HG02759 (cell line): ENCODE results near the gene ARNT2.

Experiments
- ATAC-seq: cut with Tn5 transposase; IDR thresholded peaks from one replicate; pipeline ENCODE4 v1.9.1; 2021; ENCODE audit warnings: mild to moderate bottlenecking, moderate library complexity; ENCODE audit not compliant: unreplicated experiment

The ARNT2 gene

GRCh38 chr15:80569656-80570055, 165.5 kb downstream of the ARNT2 start:
- no peak for ATAC-seq

DNA sequence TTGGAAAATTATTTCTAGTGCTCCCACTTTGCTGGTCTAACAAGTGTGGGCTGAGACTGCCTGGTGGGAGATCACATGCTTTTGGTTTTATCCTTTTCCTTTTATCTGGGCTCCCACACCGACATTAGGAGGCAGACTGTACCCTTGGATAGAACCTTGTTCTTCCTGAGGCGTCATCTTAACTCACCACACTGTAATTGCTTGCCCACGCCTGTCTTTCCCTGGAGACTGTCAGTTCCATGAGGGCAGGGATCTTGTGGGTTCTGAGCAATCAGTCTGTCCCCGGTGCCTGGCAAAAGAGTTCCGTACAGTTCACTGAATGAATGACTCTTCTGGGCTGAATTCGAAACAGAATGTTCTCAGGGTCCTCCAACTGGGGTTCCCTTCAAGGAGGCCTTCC, 166.4 kb downstream of the ARNT2 start:
- ATAC-seq, result no peak

- no peak for ATAC-seq
These were observed 168.2 kb downstream of the ARNT2 start for GRCh38 chr15:80572337-80572736.

DNA sequence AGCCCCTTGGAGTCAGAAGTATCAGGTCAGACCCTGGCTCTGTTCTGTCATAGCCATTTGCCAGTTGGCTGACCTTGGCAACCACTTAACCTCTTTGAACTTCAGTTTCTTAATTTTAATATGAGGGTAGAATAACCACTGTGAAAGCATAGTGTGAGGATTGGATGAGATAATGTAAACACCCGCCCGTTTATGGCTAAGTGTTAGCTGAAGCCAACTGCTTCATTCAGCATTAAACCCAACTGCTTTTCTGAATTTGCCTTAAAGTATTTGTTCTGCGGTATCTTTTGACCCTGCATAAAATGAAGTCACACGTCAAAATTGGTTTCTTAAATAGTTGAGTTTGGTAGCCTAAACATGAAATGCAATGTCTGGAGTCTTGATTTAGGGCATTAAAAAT, 169.4 kb downstream of the ARNT2 start:
- ATAC-seq, result no peak

- ATAC-seq, result no peak
These were observed 170.4 kb downstream of the ARNT2 start for GRCh38 chr15:80574590-80574989.

- no peak for ATAC-seq
These were observed 172.4 kb downstream of the ARNT2 start for GRCh38 chr15:80576519-80577090.

DNA sequence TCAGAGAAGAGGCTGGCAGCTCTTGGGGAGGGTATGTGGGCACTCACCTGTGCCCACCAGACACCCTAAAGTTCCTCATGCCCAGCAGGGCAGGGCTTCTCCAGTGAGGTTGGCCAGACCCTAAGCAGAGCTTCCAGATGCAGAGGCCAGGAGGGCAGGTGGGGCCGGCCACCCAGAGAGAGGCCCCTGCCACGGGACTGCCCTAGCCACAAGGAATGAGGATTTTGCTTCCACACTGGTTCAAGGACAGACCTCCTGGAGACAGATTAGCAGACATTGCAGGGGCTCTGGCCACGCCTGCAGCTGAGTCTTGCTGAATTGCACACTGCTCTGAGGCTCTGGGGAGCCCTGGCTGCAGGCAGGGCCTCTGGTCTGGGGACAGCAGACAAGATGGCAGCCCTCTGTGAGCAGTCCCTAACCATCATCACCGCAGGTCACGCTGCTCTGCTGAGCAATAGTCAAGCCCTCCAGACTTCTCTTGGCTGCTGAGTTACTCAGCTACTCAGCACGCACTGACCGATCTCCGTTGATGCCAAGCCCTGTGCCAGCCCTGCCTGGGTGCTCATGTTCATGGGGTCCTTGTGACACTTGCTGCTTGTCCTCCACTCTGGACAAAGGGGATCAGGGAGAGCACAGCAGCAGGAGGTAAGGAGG, 173.5 kb downstream of the ARNT2 start:
- ATAC-seq, result no peak

DNA sequence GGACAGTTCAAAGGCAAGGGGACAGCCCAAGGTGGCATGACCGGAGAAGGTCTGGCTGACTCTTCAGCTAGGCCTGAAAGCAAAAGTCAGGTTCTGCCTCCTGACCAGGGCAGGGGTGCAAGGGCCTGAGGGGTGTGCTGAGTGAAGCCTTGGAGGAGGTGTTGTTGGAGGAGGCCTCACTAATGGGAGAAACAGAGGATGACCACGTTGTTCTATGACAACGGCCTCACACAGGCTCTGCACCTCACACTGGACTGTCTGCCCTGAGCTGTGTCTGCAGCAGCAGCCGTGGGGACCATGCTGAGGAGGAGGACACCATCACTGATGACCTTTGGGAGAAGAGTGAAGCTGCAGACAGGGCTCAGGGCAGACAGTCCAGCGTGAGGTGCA, 174.0 kb downstream of the ARNT2 start:
- ATAC-seq, result no peak

- ATAC-seq, result no peak
These were observed 174.7 kb downstream of the ARNT2 start for GRCh38 chr15:80578871-80579270.

- no peak for ATAC-seq
These were observed 175.4 kb downstream of the ARNT2 start for GRCh38 chr15:80579611-80580010.

- no peak for ATAC-seq
These were observed 175.9 kb downstream of the ARNT2 start for GRCh38 chr15:80580106-80580505.

DNA sequence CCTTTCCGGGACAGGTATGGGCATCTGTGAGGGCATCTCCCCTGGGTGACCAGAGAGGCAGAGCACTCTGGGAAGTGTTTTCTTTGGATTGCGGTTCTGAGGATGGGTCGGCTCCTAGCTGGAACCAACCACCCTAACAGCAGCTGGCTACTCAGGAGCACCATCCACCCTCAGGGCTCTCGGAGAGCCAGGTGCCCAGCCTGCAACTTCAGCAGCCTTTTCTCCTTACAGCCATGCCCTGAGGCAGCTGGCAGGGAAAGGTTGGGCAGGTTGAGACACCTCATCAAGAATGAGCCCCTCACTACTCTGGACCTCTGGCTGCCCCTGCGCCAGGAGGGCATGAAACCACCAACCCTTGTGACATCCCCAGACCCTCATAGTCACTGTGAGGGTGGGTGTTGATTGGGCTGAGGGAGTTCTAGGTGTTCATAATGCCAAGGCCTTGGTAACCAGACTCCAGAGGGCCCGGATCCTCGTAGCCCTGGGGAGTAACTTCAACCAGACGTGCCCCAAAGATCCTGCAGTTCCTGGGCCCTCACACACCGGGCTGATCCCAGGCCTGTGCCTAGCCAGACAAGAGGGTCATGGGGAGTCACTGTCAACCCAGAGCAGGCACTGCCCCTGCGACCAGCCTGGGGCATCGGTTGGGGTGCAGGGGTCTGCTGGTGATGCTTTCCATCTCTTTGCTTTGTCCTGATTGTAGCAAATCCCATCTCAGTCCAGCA, 176.5 kb downstream of the ARNT2 start:
- ATAC-seq, result no peak

DNA sequence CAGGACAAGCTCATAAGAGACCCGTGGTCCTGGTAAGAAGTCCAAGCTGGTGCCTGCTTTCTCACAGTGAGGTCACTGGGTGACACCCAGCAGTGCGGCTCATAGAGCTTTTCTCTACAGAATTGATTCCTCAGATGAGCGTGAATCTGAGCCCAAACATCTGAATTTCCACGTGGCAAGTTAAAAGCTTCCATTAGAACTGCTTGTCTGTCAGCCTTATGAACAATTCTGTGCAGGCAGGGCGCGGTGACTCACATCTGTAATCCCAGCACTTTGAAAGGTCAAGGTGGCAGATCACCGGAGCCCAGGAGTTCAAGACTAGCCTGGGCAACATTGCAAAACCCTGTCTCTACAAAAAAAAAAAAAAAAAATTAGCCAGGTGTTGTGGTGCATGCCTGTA, 177.8 kb downstream of the ARNT2 start:
- ATAC-seq, result no peak

GRCh38 chr15:80582816-80583423, 178.7 kb downstream of the ARNT2 start:
- ATAC-seq, result no peak

DNA sequence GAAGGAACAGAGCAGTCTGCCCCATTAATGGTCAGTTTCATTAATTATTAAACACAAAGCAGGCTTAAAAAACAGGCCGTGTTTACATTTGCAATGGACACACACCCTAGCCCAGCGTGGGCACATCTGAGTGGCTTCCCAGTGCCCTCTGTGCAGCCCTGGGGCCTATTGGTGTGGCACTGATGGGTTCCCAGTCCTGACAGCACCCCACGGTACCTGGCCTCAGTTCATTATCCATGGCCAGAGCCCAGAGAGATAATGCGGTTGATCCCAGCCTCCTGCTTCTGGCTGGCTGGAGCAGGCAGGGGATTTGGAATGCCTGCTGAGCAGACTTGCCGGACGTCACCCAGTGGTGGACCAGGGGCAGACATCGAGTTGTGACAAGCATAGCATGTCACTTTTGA, 180.4 kb downstream of the ARNT2 start:
- no peak for ATAC-seq

DNA sequence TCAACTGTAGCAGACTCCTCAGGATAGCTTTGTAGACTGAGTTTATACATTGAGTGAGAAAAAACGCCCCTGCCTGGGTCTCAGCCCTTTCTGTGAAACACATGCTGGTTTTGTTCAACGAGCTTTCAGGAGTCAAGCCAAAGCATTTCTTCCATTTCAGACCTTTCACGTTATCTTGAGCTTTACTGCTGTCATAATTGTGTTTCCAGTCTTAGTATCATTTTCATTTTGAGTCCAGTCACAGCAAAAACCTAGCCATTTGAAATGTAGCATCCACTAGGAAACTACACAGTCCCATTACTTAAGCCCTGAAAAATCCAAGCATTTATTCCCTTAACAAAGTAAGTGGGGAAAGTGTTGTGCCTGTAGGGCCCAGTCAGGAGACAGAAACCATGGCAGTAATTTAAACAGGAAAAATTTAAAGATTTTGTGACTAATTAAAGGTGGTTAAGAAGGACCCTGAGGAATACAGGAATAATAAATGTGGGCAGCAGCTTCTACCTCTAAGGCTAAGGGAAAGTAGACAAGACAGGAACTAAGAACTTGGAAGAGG, 180.9 kb downstream of the ARNT2 start:
- ATAC-seq, result no peak

DNA sequence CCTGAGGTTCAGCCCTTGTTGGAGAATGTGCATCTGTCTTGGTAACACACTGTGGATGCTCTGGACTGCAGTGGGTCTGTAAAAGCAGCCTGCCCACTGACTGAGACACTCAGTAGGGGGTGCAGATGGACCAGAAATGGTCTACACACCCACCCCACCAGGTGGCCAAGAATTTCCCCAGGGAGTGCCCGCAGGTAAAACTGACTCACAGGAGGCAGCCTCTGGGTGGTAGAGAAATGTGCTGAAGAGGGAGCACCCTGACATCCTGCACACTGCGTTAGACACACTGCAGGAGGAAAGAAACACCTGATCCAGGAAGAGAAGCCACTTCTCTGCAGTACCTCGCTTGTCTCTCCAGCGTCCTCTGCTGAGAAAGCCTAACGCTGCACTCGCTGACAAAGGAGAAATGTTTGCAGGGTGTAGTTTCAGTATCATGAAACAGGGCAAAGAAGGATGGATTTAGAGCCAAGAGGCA, 181.4 kb downstream of the ARNT2 start:
- ATAC-seq, result no peak

DNA sequence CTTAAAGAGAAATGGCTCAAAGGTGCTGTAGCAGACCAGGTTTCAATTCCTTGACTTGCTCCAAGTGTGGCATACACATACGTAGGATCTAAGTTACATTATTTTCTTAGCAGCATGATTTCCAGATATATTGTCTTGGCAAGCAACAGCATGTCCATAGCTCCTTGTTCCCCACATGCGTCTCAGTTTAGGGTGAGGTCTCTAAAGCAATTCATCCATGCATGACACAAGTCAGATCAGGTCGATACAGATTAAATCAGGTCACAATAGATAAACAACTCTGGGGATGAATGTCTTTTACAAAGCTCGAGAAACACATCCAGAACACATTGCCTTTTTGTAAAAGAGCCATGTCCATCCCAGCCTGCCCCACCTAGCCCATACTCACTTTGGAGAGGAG, 182.0 kb downstream of the ARNT2 start:
- ATAC-seq, result no peak

DNA sequence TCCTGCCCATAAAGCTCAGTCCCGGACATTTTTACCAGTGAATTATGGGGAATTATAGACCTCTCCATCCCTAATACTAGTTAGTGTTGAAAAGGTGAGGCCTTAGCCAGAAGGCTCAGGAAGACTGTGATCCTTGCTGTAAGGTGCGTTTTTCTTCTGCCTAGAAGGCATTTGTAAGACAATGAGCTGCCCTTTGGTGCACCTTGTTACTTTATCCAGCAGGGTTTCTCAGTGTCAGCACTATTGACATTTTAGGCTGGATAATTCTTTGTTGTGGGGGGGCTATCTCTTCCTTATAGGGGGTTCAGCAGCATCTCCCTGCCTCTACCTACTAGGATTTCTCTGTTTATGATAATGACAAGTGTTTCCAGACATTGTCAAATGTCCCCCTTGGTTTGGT, 182.8 kb downstream of the ARNT2 start:
- no peak for ATAC-seq

GRCh38 chr15:80587816-80588456, 183.8 kb downstream of the ARNT2 start:
- ATAC-seq, result no peak

- no peak for ATAC-seq
These were observed 184.6 kb downstream of the ARNT2 start for GRCh38 chr15:80588801-80589200.
